Tibial nerve (tissue), 4 donors: ENCODE data around the gene GNL3. TPM values are rescaled to one million over a fixed set of nuclear protein-coding genes. Genes with fewer than 3 reads are reported as not detected.

Experiments
- DNase-seq, 2 donors: peaks; one replicate each; pipeline ENCODE4 v3.0.0-alpha.2; 2019; ENCODE audit warnings: low spot score in 2 of 2
- H3K27ac ChIP-seq, 4 donors: fragments of 200-600 bp; sonication (generic) in 3 of 4; one replicate each; pipeline ENCODE4 v1.5.1; 2017 to 2019; ENCODE audit warnings: mild to moderate bottlenecking in 1 of 4
- H3K27me3 ChIP-seq, 2 donors: fragments of 200-600 bp; sonication (generic) in 1 of 2; one replicate each; pipeline versions ENCODE4 v1.5.1 to v1.6.0; 2017 to 2019
- H3K36me3 ChIP-seq, 3 donors: fragments of 200-600 bp; sonication (generic); one replicate each; pipeline ENCODE4 v1.5.1; 2018 to 2019
- H3K4me1 ChIP-seq, 4 donors: fragments of 200-600 bp; sonication (generic) in 3 of 4; one replicate each; pipeline ENCODE4 v1.5.1; 2017 to 2019
- H3K4me3 ChIP-seq, 4 donors: fragments of 200-600 bp; sonication (generic) in 3 of 4; one replicate each; pipeline ENCODE4 v1.5.1; 2017 to 2019; ENCODE audit warnings: mild to moderate bottlenecking in 1 of 4, moderate library complexity in 1 of 4
- H3K9me3 ChIP-seq, 4 donors: fragments of 200-600 bp; sonication (generic) in 3 of 4; one replicate each; pipeline ENCODE4 v1.5.1; 2017 to 2019
- CTCF ChIP-seq, 5 experiments: fragments of 200-600 bp in 3 of 5; fragments of 450-650 bp in 2 of 5; sonication (generic) in 3 of 5; IDR thresholded peaks; one replicate each; pipeline ENCODE4 v1.5.1; 2016 to 2019; ENCODE audit warnings: antibody characterized with exemption in 5 of 5, mild to moderate bottlenecking in 3 of 5, moderate library complexity in 2 of 5
- EP300 ChIP-seq, 2 donors: sonication (generic); formaldehyde crosslinking; IDR thresholded peaks; one replicate each; pipeline ENCODE4 v1.6.1; 2017; ENCODE audit warnings: antibody characterized with exemption in 2 of 2, mild to moderate bottlenecking in 1 of 2
- POLR2A ChIP-seq, 2 donors: fragments of 450-650 bp; IDR thresholded peaks; one replicate each; pipeline ENCODE4 v1.6.1; 2017; ENCODE audit warnings: antibody characterized with exemption in 2 of 2, mild to moderate bottlenecking in 2 of 2, moderate library complexity in 2 of 2
- WGBS, 2 donors: methylation state at CpG; one replicate each; pipeline ENCODE4 v1.1.5; 2018; 5-methylcytosine and 5-hydroxymethylcytosine counted together
- total RNA-seq, 4 donors: library from RNA; depleted of rRNA; stranded (reverse); fragments of >200 nt; gene quantifications; one replicate each; pipeline ENCODE4 v1.1.0, GENCODE V29; 2016

GNL3 gene
- total RNA-seq, 4 donors from 2014 or later = 44.8 to 57.5 (median 52.6) TPM

- DNase-seq = no peak
- Histone ChIP-seq H3K36me3 (peaks cover 0 to 96% (median 8%) of the 10 kb centered on the region in 3 donors), H3K9me3 (no peaks in the 10 kb centered on the region), H3K4me3 (no peak overlapping the region), H3K27ac (no peak overlapping the region), H3K27me3 (no peaks in the 10 kb centered on the region), H3K4me1 (no peaks in the 10 kb centered on the region)
- no peak for TF ChIP-seq POLR2A (IDR thresholded peaks at IDR 0.05)
- no peak for TF ChIP-seq CTCF (IDR thresholded peaks at IDR 0.05)
- TF ChIP-seq EP300 (IDR thresholded peaks at IDR 0.05) = no peak
- WGBS, 2 donors = 93 to 97% methylated on average over 1 of the region's 1 CpG
These were observed 35.4 kb upstream of the GNL3 start for GRCh38 chr3:52650439-52650838.

GRCh38 chr3:52651592-52651991, 34.2 kb upstream of the GNL3 start:
- TF ChIP-seq EP300 (IDR thresholded peaks at IDR 0.05) = no peak
- no peak for TF ChIP-seq POLR2A (IDR thresholded peaks at IDR 0.05)
- no peak for TF ChIP-seq CTCF (IDR thresholded peaks at IDR 0.05)
- Histone ChIP-seq H3K27me3 (no peaks in the 10 kb centered on the region), H3K36me3 (peaks cover 0 to 98% (median 17%) of the 10 kb centered on the region in 3 donors)

GRCh38 chr3:52655895-52656294, 29.9 kb upstream of the GNL3 start:
- TF ChIP-seq EP300 (IDR thresholded peaks at IDR 0.05) (no peak), POLR2A (IDR thresholded peaks at IDR 0.05) (no peak), CTCF (IDR thresholded peaks at IDR 0.05) (no peak)
- no peaks in the 10 kb centered on the region for H3K9me3 ChIP-seq
- H3K4me3 ChIP-seq = no peak overlapping the region
- H3K4me1 ChIP-seq = no peaks in the 10 kb centered on the region
- no peak for DNase-seq
- peaks cover 0 to 98% (median 18%) of the 10 kb centered on the region in 3 donors for H3K36me3 ChIP-seq
- no peak overlapping the region for H3K27ac ChIP-seq
- H3K27me3 ChIP-seq = no peaks in the 10 kb centered on the region
- WGBS, 2 donors = 90% methylated on average over 3 of the region's 3 CpGs

More at GRCh38 chr3:52651592-52651991, 34.2 kb upstream of the GNL3 start:
- Histone ChIP-seq H3K27ac (no peak overlapping the region), H3K9me3 (no peaks in the 10 kb centered on the region), H3K4me1 (no peaks in the 10 kb centered on the region), H3K4me3 (no peak overlapping the region)
- no peak for DNase-seq

- no peak for TF ChIP-seq POLR2A (IDR thresholded peaks at IDR 0.05)
- Histone ChIP-seq H3K9me3 (no peaks in the 10 kb centered on the region), H3K27ac (no peak overlapping the region), H3K4me1 (no peaks in the 10 kb centered on the region), H3K4me3 (no peak overlapping the region), H3K27me3 (no peaks in the 10 kb centered on the region), H3K36me3 (peaks cover 4 to 97% (median 20%) of the 10 kb centered on the region in 3 donors)
- WGBS, 2 donors = 60 to 83% methylated on average over 3 of the region's 3 CpGs
- no peak for DNase-seq
These were observed 25.8 kb upstream of the GNL3 start for GRCh38 chr3:52660046-52660445.

GRCh38 chr3:52663098-52663497, 22.7 kb upstream of the GNL3 start:
- no peak for TF ChIP-seq CTCF (IDR thresholded peaks at IDR 0.05)
- no peak for TF ChIP-seq EP300 (IDR thresholded peaks at IDR 0.05)
- TF ChIP-seq POLR2A (IDR thresholded peaks at IDR 0.05) = no peak
- Histone ChIP-seq H3K36me3 (peaks cover 4 to 96% (median 9%) of the 10 kb centered on the region in 3 donors), H3K27ac (no peak overlapping the region), H3K4me3 (no peak overlapping the region), H3K27me3 (no peaks in the 10 kb centered on the region), H3K4me1 (no peaks in the 10 kb centered on the region), H3K9me3 (no peaks in the 10 kb centered on the region)
- 90 to 92% methylated on average over 3 of the region's 3 CpGs for WGBS, 2 donors
- DNase-seq = no peak
